Daoy (cell line): ENCODE data around the gene SH2D3C. TPM values are rescaled to one million over a fixed set of nuclear protein-coding genes. Genes with fewer than 3 reads are reported as not detected.

Source experiments
- DNase-seq: peaks from one replicate; pipeline ENCODE4 v3.0.0-alpha.2; 2015; ENCODE audit warnings: low read depth
- total RNA-seq: library from RNA; depleted of rRNA; stranded (reverse); fragments of >200 nt; shearing (Covaris generic); gene quantifications from 2 replicates; pipeline ENCODE4 v1.2.3, GENCODE V29; 2014; rRNA removed

Gene SH2D3C
- total RNA-seq, 1 experiment from 2014 or later = not detected

- peak; percentile 87 for DNase-seq
Observed at GRCh38 chr9:127698985-127699670, 79.3 kb downstream of the SH2D3C start.

- DNase-seq = no peak
Observed at GRCh38 chr9:127698386-127698785, 80.1 kb downstream of the SH2D3C start.

DNA sequence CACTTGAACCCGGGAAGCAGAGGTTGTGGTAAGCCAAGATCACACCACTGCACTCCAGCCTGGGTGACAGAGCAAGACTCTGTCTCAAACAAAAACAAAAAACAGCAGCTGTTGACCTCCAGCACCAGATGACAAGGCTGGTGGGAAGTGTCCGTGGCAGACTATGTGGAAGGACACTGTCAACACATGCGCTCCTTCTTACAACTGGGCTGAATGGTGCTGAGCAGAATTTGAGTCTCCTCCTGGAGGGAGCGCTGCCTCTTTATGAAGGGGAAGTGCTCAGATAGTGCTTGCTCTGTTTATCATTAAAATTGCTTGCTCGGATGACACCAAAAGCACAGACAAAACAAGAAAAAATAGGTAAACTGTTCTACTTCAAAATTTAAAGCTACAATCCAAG, 80.9 kb downstream of the SH2D3C start:
- DNase-seq = no peak

DNA sequence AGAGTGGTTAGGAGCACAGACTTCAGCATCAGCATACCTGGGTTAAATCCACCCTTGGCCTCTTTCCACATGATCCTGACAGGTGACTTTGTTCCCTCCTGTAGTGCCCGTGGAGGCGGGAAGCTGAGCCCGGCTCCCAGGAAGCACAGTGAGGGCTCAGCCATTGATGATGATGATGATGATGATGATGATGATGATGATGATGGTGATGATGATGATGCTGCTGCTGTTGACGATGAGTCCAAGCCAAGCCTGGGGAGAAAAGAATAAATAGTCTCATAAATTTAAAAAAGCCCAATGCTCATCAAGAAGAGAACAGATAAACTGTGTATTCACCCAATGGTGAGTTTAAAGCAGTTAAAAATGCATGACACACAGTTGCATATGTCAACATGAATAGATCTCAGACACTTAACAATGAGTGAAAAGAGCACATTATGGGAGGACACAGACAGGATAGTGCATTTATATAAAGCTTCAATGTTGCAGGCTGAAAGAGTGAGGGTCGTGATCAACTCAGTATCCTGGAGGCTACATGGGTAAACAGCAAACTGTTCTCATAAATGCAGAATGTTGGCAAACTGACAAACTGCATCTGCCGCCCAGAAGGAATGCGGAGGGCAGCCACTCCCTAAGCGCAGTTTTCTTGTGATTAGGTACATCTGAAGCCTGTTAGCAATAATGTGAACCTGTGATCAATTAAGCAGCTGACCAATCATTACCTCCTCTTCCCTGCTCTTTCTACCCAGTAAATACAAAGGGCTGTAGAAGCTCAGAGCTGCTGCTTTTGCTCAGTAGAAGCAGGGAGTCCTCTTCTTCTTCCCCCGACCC, 83.4 kb downstream of the SH2D3C start:
- no peak for DNase-seq

DNA sequence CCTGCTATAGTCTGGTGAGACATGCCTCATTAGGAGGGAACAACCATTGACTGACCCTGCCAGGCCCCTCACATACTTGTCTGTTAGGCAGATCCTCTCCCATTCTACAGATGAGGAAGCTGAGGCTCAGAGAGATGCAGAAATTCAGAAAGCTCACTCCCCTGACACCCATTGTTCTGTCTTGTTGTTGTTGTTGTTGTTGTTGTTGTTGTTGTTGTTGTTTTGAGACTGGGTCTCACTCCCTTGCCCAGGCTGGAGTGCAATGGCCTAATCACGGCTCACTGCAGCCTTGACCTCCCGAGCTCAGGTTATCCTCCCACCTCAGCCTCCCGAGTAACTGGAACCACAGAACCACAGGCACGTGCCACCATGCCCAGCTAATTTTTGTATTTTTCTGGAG, 84.8 kb downstream of the SH2D3C start:
- no peak for DNase-seq

- DNase-seq = no peak
Observed at GRCh38 chr9:127693143-127693542, 85.3 kb downstream of the SH2D3C start.

DNA sequence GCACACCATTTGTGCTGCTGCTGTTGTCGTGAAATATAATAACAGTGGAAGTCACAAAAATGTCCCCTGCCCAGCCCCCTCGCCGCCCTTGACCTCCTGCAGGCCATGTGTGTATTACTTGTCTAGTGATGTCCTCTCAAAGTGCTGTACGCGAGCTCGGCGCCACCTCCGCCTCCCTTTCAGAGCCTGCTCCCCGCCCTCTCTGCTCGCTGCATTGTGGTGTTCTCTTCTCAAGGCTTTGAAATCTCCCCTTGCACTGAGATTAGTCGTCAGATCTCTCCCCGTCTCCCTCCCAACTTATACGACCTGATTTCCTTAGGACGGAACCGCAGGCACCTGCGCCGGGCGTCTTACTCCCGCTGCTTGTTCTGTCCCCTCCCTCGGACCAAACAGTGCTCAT, 86.4 kb downstream of the SH2D3C start:
- DNase-seq = no peak

GRCh38 chr9:127690735-127691134, 87.7 kb downstream of the SH2D3C start:
- no peak for DNase-seq

GRCh38 chr9:127689329-127690000, 89.0 kb downstream of the SH2D3C start:
- no peak for DNase-seq

Other genes starting within 250 kb of the SH2D3C start
- 26.3 and 41.9 TPM in 2 replicates for gene STXBP1, start 166.4 kb downstream of the SH2D3C start, total RNA-seq
- not detected in 2 replicates for gene CFAP157, start 71.7 kb downstream of the SH2D3C start, total RNA-seq
- 17.4 and 31.4 TPM in 2 replicates for gene PTRH1, start 63.0 kb downstream of the SH2D3C start, total RNA-seq
- 0.06 TPM in 1 of 2 replicates, not detected in the other for gene TTC16, start 62.6 kb downstream of the SH2D3C start, total RNA-seq
- gene TOR2A, start 43.4 kb downstream of the SH2D3C start, total RNA-seq = 5.3 and 18.9 TPM in 2 replicates
- 47.7 and 56.1 TPM in 2 replicates for gene CDK9, start 7.4 kb upstream of the SH2D3C start, total RNA-seq
- gene FPGS, start 24.2 kb upstream of the SH2D3C start, total RNA-seq = 117 and 120 TPM in 2 replicates
- gene ENG, start 76.0 kb upstream of the SH2D3C start, total RNA-seq = 2.6 and 4.1 TPM in 2 replicates
- gene AK1, start 99.0 kb upstream of the SH2D3C start, total RNA-seq = 37.5 and 73.4 TPM in 2 replicates
- gene ST6GALNAC6, start 120.9 kb upstream of the SH2D3C start, total RNA-seq = 11.3 and 12.7 TPM in 2 replicates
- gene ST6GALNAC4, start 138.4 kb upstream of the SH2D3C start, total RNA-seq = 29.1 and 78.4 TPM in 2 replicates
- 0.18 and 0.51 TPM in 2 replicates for gene PIP5KL1, start 152.1 kb upstream of the SH2D3C start, total RNA-seq
- gene DPM2, start 159.2 kb upstream of the SH2D3C start, total RNA-seq = 51.9 and 56.2 TPM in 2 replicates
- 2.9 and 6.3 TPM in 2 replicates for gene EEIG1, start 202.3 kb upstream of the SH2D3C start, total RNA-seq